ENCODE data around the gene LACC1.

GRCh38 chr13:43877326-43877725, 2.4 kb upstream of the LACC1 start:
- TF ChIP-seq POLR2A (IDR thresholded peaks at IDR 0.05) (no peak), CTCF (IDR thresholded peaks at IDR 0.05) (no peak)
